WI38 (cell line): ENCODE measurements around the gene ZNF236.

ENCODE experiments used
- H3K4me3 ChIP-seq: 2 replicates; pipeline ENCODE4 v1.5.1; 2011; ENCODE audit warnings: low read depth, mild to moderate bottlenecking, control low read depth, low read length
- CTCF ChIP-seq: IDR thresholded peaks from 2 replicates; pipeline ENCODE4 v1.5.1; 2012; ENCODE audit warnings: low read depth, mild to moderate bottlenecking, control low read depth, low read length

Gene ZNF236

DNA sequence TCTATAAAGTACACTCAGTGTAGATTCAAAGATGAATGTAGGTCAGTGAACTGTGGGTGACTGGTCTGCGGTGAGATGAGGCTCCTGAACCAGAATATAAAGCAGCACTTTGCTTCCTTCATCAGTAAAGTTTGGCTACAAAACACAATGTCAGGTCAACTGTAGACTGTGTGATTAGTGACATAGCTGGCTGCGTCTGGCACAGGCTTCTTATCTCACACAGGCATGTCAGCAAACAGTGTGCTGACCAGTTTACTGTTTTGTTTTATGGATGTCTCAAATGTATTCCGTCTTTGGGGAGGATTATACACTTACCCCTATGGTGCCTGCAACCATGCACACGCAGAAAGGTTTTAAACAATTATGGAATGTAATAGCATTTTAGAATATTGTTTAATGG is 87.1 kb downstream of the ZNF236 start:
- H3K4me3 ChIP-seq = no peak overlapping the region
- TF ChIP-seq CTCF = no peak

DNA sequence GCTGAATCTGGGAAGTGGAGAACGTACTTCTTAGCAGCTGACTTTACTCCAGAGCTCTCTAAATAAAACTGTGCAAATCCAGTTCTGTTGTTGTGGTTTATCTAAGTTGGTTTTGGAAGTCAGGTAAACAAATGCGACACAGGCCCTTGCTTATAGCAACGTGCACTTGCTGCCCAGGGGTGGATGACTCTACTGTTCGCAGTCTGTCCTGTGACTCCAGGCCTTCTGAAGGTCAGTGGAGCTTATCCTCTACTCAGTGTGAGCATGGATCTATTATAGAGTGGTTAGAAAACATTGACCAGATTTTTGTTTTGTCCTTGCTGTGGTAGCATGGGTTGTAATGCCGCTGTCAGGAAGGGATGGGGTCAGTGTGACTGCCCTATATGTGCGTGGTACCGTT is 89.1 kb downstream of the ZNF236 start:
- TF ChIP-seq CTCF = no peak
- no peak overlapping the region for H3K4me3 ChIP-seq

- H3K4me3 ChIP-seq = no peak overlapping the region
- no peak for TF ChIP-seq CTCF
Observed at GRCh38 chr18:76913583-76913982, 91.2 kb downstream of the ZNF236 start.

DNA sequence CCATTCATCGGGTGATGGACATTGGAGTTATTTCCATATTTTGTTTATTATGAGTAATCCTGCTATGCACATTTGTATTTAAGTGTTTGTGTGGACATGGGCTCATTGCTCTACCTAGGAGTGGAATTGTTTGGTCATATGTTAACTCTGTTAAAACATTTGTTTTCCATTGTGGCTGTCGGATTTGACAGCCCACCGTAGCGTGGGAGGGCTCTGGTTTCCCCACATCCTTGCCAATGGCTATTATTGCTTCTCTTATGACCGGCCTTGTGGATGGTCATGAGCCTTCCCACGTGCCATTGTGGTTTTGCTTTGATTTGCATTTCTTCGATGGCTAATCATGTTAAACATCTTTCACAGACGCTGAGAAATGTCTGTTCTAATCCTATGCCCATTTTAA is 92.0 kb downstream of the ZNF236 start:
- no peak for TF ChIP-seq CTCF
- H3K4me3 ChIP-seq = no peak overlapping the region

DNA sequence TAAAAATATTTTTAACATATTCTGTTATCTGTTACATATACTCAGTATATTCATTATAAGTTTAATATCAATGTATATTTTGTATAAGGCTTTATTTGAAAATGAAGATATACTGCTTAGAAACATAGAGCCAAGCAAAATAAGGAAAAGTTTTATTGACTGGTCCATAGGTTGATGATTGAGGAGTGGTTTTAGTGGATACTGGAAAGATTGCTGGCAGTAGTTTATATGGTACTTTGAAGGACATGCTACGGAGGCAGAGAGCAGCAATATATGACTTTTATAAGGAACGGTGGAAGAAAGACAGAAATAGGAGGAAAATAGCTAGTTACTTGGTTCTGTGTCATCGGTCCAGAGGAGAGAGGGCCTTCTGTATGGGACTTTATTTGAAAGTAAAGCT is 92.4 kb downstream of the ZNF236 start:
- H3K4me3 ChIP-seq = no peak overlapping the region
- TF ChIP-seq CTCF = no peak

GRCh38 chr18:76915456-76915855 is 93.1 kb downstream of the ZNF236 start:
- no peak for TF ChIP-seq CTCF
- H3K4me3 ChIP-seq = no peak overlapping the region

DNA sequence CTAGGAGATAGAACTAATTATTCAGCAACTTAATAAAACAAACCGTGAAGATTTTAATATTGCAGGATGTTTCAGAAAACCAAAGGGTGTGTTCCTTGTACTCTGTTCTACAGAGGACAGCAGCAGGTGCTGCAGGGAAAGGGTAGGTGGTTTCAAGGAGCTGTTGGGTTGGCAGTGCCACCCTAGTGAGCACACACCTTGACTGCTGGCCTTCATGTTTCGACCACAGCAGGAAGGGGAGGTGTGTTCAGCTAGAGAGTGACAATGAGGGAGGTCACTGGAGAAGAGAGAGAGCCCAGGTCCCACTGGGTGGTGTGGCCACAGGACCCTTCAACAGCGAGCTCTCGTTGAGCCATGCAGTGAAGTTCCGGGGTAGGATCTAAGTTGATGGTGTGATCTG is 98.6 kb downstream of the ZNF236 start:
- TF ChIP-seq CTCF = no peak
- H3K4me3 ChIP-seq = no peak overlapping the region
